HEK293T (cell line): Measurements from ENCODE around the gene HIPK1.
A peak's percentile ranks its signal among the peaks of the same experiment; 100 is the strongest.
"Not testable (repeated sequence)": the region's sequence is repeated elsewhere in the genome, so short reads cannot be mapped to it uniquely, and the experiment has no call there.

Source experiments
- CTCF ChIA-PET: fragments of 350-600 bp; formaldehyde crosslinking; extraction: SDS; loops from one replicate; lab custom pipeline; 2021; ENCODE audit warnings: antibody characterized with exemption, inconsistent platforms; lab: Yijun Ruan, JAX
- POLR2A ChIA-PET: fragments of 350-600 bp; formaldehyde crosslinking; extraction: SDS; loops from one replicate; lab custom pipeline; 2020; ENCODE audit warnings: antibody characterized with exemption, inconsistent platforms; lab: Yijun Ruan, JAX
- DNase-seq: peaks from one replicate; pipeline ENCODE4 v3.0.0; 2012; ENCODE audit warnings: mixed read lengths; ENCODE audit errors: extremely low spot score
- ARNT ChIP-seq: fragments of 450-650 bp; IDR thresholded peaks from 2 replicates; pipeline ENCODE4 v1.6.1; 2017; ENCODE audit warnings: mild to moderate bottlenecking
- BHLHE40 ChIP-seq: fragments of 450-650 bp; IDR thresholded peaks from 2 replicates; pipeline ENCODE4 v1.6.1; 2016; ENCODE audit warnings: mild to moderate bottlenecking, moderate library complexity, borderline replicate concordance
- CTBP1 ChIP-seq: fragments of 450-650 bp; IDR thresholded peaks from 2 replicates; pipeline ENCODE4 v1.6.1; 2016; ENCODE audit warnings: borderline replicate concordance
- ELF4 ChIP-seq: fragments of 450-650 bp; IDR thresholded peaks from 2 replicates; pipeline ENCODE4 v1.6.1; 2017; ENCODE audit warnings: antibody characterized with exemption
- FOXA1 ChIP-seq: fragments of 450-650 bp; IDR thresholded peaks from 2 replicates; pipeline ENCODE4 v1.6.1; 2016; ENCODE audit warnings: mild to moderate bottlenecking
- FOXK2 ChIP-seq: fragments of 450-650 bp; IDR thresholded peaks from 2 replicates; pipeline ENCODE4 v1.6.1; 2016; ENCODE audit warnings: mild to moderate bottlenecking
- FOXM1 ChIP-seq: fragments of 450-650 bp; IDR thresholded peaks from 2 replicates; pipeline ENCODE4 v1.6.1; 2017; ENCODE audit warnings: mild to moderate bottlenecking, borderline replicate concordance
- HDGF ChIP-seq: fragments of 450-650 bp; IDR thresholded peaks from 2 replicates; pipeline ENCODE4 v1.6.1; 2017; ENCODE audit warnings: antibody characterized with exemption, borderline replicate concordance
- L3MBTL2 ChIP-seq: fragments of 450-650 bp; conservative IDR thresholded peaks from 2 replicates; pipeline ENCODE4 v1.6.1; 2016; ENCODE audit warnings: mild to moderate bottlenecking
- LEF1 ChIP-seq: fragments of 450-650 bp; IDR thresholded peaks from 2 replicates; pipeline ENCODE4 v1.6.1; 2017; ENCODE audit warnings: mild to moderate bottlenecking, borderline replicate concordance
- NFRKB ChIP-seq: fragments of 450-650 bp; IDR thresholded peaks from 2 replicates; pipeline ENCODE4 v1.6.1; 2016; ENCODE audit warnings: mild to moderate bottlenecking, moderate library complexity
- SP1 ChIP-seq: fragments of 450-650 bp; IDR thresholded peaks from 2 replicates; pipeline ENCODE4 v1.6.1; 2017
- SUZ12 ChIP-seq: fragments of 450-650 bp; IDR thresholded peaks from 2 replicates; pipeline ENCODE4 v1.6.1; 2016; ENCODE audit warnings: mild to moderate bottlenecking
- TARDBP ChIP-seq: fragments of 450-650 bp; IDR thresholded peaks from 2 replicates; pipeline ENCODE4 v1.6.1; 2016
- ZNF384 ChIP-seq: fragments of 450-650 bp; IDR thresholded peaks from 2 replicates; pipeline ENCODE4 v1.6.1; 2016
- TF ChIP-seq, protein P1 (sequence below): fragments of 450-650 bp; IDR thresholded peaks from 2 replicates; pipeline ENCODE4 v1.6.1; 2016

HIPK1 gene

DNA sequence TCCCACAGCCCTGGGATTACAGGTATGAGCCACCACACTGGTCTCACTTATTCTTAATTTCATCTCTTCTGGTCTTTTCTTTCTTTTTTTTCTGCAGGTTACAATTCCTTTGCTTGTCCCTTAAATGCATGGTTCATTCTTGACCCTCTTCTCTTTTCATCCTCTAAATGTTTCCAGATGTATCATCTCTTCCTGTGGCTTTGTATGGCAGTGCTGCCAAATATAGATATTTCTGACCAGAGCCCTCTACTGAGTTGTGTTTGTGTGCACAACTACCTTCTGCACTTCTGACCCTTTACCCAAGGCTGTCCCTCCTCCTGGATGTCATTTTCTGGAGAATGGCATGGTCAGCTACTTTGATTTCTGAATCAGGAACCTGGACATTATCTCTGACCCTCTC is 82.7 kb downstream of the HIPK1 start:
- no peak for TF ChIP-seq L3MBTL2
- ChIA-PET CTCF (interaction anchor here (1.2 kb wide), 1 partner anchor 271 kb away, joined by 4 read pairs; no protein-coding TSS in a partner anchor), POLR2A (no interaction called here)
- no peak for DNase-seq

DNA sequence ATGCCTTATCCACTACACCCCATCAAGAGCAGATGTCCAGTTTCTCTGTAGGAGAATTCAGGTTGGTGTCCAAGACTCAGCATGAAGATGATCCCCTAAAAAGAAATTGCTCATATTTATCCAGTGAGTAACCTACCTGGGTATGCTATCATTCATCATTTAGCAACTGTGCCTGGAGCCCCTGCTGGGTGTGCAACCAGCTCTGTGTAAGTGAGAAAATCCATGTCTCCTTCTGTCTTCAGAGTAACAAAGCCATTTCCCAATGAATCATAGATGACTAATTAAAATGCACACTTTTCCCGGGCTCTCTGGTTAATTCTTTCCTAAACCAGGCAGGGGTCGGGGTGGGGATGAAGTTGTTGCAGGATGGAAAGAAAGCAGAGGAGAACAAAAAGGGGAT is 86.0 kb downstream of the HIPK1 start:
- DNase-seq = no peak
- ChIA-PET CTCF (no interaction called here), POLR2A (no interaction called here)
- TF ChIP-seq TARDBP = no peak
- TF ChIP-seq SP1 = no peak
- TF ChIP-seq NFRKB = no peak
- no peak for TF ChIP-seq BHLHE40
- no peak for TF ChIP-seq ARNT
- no peak for TF ChIP-seq ZNF384
- TF ChIP-seq ELF4 = no peak
- TF ChIP-seq CTBP1 = no peak
- no peak for TF ChIP-seq FOXM1
- no peak for TF ChIP-seq L3MBTL2
- no peak for TF ChIP-seq SUZ12
- no peak for TF ChIP-seq FOXA1
- no peak for TF ChIP-seq HDGF
- TF ChIP-seq, protein P1, sequence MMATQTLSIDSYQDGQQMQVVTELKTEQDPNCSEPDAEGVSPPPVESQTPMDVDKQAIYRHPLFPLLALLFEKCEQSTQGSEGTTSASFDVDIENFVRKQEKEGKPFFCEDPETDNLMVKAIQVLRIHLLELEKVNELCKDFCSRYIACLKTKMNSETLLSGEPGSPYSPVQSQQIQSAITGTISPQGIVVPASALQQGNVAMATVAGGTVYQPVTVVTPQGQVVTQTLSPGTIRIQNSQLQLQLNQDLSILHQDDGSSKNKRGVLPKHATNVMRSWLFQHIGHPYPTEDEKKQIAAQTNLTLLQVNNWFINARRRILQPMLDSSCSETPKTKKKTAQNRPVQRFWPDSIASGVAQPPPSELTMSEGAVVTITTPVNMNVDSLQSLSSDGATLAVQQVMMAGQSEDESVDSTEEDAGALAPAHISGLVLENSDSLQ = no peak
- TF ChIP-seq LEF1 = no peak
- TF ChIP-seq FOXK2 = no peak

DNA sequence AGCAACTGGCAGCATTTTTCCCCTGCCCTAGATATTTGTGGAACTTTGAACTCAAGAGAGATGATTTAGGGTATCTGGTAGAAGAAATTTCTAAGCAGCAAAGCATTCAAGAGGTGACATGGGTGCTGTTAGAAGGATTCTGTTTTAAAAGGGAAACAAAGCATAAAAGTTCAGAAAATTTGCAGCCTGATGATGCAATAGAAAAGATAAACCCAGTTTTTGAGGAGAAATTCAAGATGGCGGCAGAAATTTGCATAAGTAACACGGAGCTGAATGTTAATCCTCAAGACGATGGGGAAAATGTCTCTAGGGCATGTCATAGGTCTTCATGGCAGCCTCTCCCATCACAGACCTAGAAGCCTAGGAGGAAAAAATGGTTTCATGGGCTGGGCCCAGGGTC is 90.6 kb downstream of the HIPK1 start:
- DNase-seq, POLR2A ChIA-PET, CTCF ChIA-PET: not testable (repeated sequence)

DNA sequence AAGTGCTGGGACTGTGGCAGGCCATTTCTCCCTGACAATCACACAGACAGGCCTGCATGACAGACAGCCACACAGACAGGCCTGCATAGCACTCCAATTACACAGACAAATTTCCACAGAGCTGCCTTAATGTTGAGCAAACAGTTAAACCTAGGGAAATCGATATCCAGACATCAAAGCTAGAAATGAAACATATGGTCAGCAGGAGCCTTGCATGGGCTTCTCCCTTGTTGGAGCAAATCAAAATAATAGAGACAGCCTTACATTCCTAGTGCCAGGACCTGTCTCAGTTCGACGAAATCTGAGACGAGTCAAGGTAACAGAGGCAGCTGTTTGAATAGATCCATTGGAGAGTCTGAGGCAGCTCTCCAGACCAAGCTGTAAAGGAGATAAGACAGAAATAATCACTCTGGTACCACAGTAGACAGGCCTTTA is 92.6 kb downstream of the HIPK1 start:
- POLR2A ChIA-PET = no interaction called here
- CTCF ChIA-PET = no interaction called here
- TF ChIP-seq, protein P1 = peak; percentile 64
- TF ChIP-seq BHLHE40 = no peak
- DNase-seq = no peak

DNA sequence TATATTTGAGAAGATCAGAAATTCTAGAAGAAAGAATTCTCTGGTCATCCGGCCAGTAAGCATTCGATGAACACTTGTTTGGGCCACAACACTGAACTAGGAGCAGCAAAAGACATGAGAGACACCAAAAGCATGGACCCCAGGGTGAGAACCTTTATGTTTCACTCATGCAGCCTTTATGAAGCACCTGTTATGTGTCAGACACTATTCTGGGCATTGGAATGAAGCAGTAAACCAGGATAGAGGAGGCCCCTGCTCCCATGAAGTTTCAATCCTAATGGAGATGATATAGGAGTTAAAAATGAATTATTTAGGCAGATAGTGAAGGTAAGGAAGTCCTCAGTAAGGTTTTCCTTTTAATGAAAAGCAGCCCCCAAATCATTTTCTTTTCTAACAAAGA is 93.8 kb downstream of the HIPK1 start:
- ChIA-PET POLR2A (no interaction called here), CTCF (interaction anchor here (3.1 kb wide), 1 partner anchor 12 kb away, joined by 8 read pairs; no protein-coding TSS in a partner anchor)
- TF ChIP-seq NFRKB = no peak
- DNase-seq = no peak

GRCh38 chr1:114023377-114023776 is 94.3 kb downstream of the HIPK1 start:
- no peak for TF ChIP-seq HDGF
- no peak for TF ChIP-seq FOXA1
- no peak for TF ChIP-seq ZNF384
- no peak for TF ChIP-seq CTBP1
- no peak for TF ChIP-seq ARNT
- TF ChIP-seq NFRKB = no peak
- no peak for TF ChIP-seq FOXK2
- TF ChIP-seq ELF4 = no peak
- TF ChIP-seq TARDBP = no peak
- DNase-seq = no peak
- ChIA-PET POLR2A (no interaction called here), CTCF (interaction anchor here (0.5 to 3.1 kb wide), 5 partner anchors 10 to 29 kb away, joined by 3 to 8 read pairs (median 3); no protein-coding TSS in a partner anchor)

GRCh38 chr1:114024049-114024448 is 94.9 kb downstream of the HIPK1 start:
- TF ChIP-seq L3MBTL2 (no peak), NFRKB (no peak), ARNT (no peak), HDGF (no peak), CTBP1 (no peak), ZNF384 (no peak), ELF4 (no peak), LEF1 (no peak), FOXM1 (no peak), SP1 (no peak), FOXK2 (no peak)
- TF ChIP-seq, protein P1 = no peak
- DNase-seq = peak; percentile 52
- POLR2A ChIA-PET = no interaction called here
- CTCF ChIA-PET = interaction anchor here (0.6 to 3.1 kb wide), 4 partner anchors 9 to 19 kb away, joined by 3 to 8 read pairs (median 4); no protein-coding TSS in a partner anchor
